MV-4-11 (cell line): ENCODE data around the gene METAP1D.
A peak's percentile ranks its signal among the peaks of the same experiment; 100 is the strongest.
"Not testable (repeated sequence)": the region's sequence is repeated elsewhere in the genome, so short reads cannot be mapped to it uniquely, and the experiment has no call there.

Experiments used
- DNase-seq: peaks from one replicate; lab custom pipeline; 2025; lab: John Stamatoyannopoulos, UW

Gene METAP1D

DNA sequence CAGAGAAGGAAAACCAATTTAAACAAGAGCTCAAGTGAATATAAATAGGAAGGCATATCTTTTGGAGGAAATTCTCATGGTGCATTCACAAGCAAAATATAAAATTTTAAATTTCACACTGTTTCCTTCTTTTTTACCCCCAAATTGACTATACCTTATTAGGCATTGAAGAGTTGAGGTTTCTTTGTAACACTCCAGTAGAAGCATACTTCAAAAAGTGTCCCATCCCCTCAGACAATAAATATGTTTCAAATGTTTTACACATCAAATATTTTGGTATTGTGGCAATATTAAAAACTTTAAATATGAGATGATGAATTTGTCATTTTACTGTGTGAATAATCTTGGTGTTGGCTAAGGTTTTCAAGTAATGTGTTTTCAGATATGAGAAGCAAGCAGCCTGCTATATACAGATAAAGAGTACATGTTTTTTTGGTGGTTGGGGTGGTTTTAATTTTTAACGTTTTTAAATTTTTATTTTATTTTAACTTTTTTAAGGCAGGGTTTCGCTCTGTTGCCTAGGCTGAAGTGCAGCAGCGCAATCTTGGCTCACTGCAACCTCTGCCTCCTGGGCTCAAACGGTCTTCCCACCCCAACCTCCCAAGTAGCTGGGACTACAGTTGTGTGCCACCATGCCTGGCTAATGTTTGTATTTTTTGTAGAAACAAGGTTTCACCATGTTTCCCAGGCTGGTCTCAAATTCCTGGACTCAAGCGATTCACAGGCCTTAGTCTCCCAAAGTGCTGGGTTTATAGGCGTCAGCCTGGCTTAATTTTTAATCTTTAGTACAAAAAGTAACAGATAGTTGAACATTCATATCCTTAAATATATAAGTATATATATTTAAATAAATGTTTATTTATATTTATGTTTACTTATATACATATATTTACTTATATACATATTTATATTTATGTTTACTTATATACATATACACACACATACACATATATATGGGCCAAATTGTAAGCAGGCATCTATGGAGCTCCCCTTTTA lies 49.1 kb downstream of the METAP1D start:
- no peak for DNase-seq

- DNase-seq, result no peak
Observed at GRCh38 chr2:172049567-172050120, 49.9 kb downstream of the METAP1D start.

DNA sequence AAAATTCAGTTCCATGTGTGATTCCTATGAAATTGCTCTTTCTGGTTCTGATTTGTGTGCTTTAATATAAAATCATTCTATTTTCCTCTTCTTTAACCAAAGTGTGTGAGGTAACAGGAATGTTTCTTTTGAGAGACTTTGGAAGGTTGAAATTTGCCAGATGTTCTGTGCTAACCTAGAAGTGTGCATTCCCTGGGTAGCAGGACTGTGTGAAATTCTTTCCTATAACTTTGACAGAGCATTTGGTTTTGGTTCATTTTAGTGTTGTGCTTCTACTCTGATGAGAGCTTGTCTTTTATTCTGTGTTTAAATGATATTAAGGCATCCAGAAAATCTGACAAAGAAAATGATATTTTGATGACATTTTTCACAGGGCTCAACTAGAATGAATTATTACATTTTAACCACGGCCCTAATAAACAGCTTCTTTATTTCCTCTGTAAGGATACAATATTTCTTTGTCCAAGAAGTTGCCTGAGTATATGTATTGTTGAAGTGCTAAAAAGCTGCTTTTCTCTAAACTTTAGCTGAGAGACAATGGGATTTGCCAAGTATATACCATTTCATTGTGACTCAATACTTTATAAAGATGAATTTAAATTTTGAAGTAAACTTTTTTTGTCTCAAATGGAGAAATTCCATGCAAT lies 50.8 kb downstream of the METAP1D start:
- no peak for DNase-seq

GRCh38 chr2:172052000-172052983 lies 52.5 kb downstream of the METAP1D start:
- no peak for DNase-seq

- no peak for DNase-seq
Observed at GRCh38 chr2:172053486-172053885, 53.7 kb downstream of the METAP1D start.

- DNase-seq, result no peak
Observed at GRCh38 chr2:172056293-172056692, 56.5 kb downstream of the METAP1D start.

DNA sequence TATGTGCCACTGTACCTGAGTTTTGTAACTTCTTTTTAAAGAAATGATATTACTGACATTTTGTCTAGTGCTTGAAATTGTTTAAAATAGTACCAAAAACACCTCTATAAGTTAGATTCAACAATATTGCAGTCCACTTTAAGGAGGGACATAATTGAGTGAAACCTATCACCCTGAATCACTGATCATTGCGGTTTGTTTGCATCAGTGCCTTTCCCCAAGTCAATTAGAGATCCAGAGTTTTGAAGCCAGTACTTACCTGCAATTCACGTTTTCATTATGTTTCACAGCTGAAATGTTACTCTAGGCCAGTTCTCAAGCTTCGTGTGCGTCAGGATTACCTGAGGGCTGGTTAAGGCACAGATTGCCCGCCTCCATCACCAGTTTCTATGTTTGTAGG lies 58.9 kb downstream of the METAP1D start:
- no peak for DNase-seq

DNA sequence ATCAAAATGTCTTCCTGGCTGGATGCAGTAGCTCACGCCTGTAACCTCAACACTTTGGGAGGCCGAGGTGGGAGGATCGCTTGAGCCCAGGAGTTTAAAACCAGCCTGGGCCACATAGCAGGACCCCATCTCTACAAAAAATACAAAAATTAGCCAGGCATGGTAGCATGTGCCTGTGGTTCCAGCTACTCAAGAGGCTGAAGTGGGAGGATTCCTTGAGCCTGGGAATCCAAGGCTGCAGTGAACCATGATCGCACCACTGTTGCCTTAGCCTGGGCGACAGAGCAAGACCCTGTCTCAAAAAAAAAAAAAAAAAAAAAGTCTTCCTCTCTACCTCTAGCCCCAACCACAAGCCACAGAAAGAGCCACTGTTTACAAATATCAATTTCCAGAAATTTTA lies 60.4 kb downstream of the METAP1D start:
- DNase-seq, result not testable (repeated sequence)

DNA sequence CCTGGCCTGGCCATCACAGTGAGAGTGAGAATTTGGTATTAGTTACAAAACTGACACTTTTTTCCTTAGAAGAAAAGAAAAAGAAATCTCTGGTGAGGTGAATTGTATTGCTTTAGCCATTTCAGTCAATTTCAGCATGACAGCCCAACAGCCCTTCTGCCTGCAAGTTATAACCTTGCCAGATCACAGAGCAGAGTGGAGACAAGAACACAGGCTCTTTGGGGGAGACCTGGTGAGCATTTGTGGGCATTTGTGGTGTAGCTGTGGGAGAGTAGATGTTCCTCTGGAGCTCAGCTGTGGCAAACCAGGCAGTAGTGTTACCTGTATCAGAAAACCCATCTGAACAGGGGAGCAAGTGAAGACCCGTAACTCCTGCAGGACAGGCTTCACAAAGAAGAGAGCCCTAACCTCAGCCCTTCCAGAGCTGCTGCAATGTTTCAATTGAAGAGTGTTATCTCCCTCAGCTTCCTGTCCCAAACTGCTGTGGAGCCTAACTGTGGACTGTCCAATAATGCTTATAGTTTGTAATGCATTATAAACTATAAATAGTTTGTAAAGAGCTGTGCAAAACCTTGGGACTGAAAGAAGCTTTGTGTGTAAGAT lies 62.8 kb downstream of the METAP1D start:
- no peak for DNase-seq

DNA sequence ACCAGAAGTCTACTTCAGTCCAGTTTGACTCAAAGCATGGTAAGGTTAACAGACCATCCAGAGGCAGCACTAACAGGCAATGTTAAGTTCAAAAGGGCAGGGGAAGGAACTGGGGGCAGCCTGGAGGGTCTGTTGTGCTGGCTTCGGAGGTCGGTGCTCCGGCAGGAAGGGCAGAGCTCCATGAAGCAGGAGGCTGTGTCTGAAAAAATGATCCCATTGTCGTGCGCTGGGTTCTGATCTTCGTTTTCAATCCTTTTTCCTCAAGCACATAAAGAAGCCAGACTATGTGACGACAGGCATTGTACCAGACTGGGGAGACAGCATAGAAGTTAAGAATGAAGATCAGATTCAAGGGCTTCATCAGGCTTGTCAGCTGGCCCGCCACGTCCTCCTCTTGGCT lies 63.7 kb downstream of the METAP1D start:
- no peak for DNase-seq

- DNase-seq, result peak; percentile 12
Observed at GRCh38 chr2:172065111-172065510, 65.4 kb downstream of the METAP1D start.

DNA sequence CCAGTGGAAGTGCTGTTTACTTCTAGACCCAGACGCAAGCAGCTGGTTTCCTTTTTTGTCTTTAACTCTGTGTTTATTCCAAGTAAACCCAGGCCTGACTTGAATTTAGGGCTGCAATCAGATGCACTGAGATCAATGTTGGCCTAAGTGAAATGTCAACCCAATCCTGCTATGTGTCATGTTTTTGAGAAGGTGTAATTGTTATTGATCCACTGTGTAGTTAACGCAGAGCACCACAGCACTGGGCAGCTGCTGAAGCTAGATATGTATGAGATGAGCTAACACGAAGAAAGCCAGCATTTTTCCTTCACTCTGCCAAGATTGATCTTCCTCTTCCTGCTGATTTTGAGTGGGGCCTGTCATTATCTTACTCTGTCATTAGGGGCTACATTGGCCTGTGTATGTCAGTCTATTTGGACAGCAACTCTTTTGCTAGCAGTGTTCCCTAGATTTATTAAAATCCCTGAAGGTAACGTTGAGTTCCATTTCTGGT lies 66.7 kb downstream of the METAP1D start:
- DNase-seq, result no peak

DNA sequence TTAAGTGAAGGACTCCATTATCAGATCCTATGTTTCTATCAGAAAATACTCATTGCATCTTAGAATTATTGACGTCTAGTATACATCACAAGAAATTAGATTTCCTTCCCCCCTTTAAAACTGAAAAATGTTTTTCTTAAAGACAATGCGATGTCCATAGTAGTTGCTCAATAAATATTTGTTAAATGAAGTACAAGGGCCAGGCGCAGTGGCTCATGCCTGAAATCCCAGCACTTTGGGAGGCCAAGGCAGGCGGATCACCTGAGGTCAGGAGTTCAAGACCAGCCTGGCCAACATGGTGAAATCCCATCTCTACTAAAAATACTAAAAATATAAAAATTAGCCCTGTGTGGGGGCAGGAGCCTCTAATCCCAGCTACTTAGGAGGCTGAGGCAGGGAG lies 68.2 kb downstream of the METAP1D start:
- DNase-seq, result not testable (repeated sequence)

GRCh38 chr2:172070936-172071335 lies 71.2 kb downstream of the METAP1D start:
- no peak for DNase-seq

DNA sequence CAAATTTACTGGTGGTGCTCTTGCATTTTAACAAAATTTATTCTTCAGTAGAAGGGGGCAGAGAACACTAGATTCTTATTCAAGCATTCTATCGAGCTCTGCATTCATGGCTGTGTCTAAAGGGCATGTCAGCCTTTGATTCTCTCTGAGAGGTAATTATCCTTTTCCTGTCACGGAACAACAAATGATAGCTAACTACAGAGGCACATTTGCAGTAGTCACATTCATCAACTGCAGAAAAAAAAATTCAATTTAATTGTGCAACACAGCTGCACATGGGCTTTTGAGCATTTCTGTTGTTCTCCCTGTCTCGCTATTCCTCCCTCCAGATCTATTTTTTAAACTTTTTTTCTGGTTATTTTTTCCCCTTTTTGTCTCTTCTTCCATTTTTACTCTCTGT lies 72.5 kb downstream of the METAP1D start:
- DNase-seq, result no peak

DNA sequence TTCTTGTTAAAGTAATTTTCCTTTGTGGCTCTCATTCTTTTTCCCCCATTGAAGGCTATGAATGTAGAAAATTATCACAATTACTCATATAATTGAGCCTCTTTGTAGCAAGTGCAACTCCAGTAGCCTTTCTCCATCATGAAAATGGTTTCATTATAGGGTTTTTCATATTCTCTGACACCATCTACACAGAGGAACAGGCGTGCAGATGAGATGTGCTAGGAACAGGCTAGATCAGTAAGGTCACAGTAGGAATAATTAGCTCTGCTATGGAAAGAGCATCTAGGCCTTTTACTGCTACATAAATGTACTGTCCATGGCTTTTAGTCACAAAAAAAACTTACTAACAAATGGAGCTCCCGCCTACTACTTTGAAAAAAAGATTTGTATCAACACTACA lies 73.0 kb downstream of the METAP1D start:
- DNase-seq, result no peak

DNA sequence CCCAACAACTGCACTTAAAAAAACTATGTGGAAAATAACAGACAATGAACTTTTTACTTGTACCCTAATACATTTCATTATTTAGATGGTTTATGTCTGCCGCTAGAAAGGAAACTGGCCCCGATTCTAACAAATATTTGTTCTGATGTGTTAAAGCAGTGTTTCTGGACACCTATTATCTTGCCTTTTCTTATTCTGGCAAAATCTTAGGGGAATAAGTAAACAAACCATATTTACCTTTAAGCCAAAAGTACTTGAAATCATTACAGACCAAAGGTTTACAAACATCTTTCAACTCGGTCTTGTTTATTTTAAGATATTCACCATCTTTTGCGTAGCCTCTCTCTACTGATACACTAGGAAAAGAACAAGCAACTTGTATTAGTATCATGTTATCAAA lies 73.8 kb downstream of the METAP1D start:
- DNase-seq, result no peak

DNA sequence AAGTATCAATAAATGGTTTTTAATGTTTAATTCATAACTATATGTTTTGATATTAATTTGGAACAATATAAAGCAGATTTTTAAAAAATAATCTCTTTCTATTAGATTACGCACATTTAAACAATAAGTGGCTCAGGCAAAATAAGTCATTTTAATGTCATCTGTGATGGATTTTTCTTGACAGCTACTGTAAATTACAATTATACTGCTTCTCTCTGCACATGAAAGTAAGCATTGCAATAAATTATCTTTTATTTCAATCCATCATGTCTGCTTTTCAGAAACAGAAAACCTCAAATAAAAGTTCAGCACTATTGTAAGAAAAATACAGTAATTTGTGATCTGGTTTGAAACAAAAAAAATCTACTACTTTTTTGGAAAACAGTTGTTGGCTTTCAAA lies 74.5 kb downstream of the METAP1D start:
- DNase-seq, result no peak

DNA sequence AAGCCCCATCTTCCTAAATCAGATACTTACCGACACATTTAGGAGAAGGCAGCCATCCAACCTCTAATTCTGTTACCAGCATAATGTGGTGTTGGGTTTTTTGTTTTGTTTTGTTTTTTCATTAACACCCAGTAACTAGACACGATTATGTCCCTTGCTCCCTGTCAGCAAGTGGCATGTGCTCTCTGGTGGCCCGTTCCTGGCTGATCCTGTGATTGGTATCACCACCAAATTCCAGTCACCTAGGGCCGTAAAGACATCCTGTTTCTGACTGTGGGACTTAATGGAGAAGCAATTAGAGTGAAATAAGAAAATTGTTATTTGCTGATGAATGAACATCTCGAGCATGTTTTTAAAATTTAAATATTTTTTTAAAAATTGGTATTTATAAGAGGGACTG lies 79.7 kb downstream of the METAP1D start:
- DNase-seq, result no peak

DNA sequence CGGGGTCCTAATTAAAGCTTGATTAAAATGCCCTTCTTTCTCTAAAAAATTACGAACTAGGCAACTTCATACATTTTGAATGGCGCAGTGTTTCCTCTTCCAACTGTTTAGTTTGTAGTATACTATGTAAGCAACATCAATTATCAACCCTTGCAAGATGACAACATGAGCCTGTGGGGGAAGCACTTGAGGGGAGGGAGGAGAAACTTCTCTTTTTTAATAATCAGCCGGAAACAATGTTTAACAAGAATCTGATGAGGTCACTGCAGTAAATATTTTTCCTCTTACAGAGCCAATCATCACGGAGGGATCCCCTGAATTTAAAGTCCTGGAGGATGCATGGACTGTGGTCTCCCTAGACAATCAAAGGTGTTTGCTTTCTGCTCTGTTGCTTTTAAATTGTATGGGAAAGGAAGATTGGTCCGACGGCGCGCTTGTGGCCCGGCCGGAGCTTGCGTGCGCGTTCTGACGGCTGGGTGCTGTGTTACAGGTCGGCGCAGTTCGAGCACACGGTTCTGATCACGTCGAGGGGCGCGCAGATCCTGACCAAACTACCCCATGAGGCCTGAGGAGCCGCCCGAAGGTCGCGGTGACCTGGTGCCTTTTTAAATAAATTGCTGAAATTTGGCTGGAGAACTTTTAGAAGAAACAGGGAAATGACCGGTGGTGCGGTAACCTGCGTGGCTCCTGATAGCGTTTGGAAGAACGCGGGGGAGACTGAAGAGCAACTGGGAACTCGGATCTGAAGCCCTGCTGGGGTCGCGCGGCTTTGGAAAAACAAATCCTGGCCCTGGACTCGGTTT lies 80.3 kb downstream of the METAP1D start:
- DNase-seq, result peak; percentile 55
